ENCODE results near the gene ANO3.

ANO3 gene

DNA sequence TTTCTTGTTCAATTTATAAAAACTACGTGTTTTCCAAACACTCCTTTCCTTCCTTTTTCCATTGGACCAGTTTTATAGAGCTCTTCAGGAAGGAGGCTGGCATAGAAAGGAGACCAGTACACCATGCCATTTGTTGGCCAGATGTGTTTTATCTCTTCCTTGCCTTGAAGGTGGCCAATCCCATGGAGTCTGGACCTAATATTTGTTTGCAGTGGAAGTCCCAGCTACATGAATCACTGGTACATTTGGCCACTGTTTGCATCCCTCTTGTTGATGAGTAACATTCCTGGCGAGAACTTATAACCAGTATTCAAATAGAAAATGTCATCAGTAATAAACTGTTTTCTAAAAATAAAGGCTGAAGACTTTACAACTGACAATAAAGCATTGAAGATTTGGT, 110.2 kb downstream of the ANO3 start:
- H3K27me3 ChIP-seq (ENCODE audit: low read depth, low read length): no peaks in the 10 kb centered on the region
- H4K20me1 ChIP-seq (ENCODE audit: insufficient read depth, low read length): no peaks in the 10 kb centered on the region
- TF ChIP-seq, protein P1, sequence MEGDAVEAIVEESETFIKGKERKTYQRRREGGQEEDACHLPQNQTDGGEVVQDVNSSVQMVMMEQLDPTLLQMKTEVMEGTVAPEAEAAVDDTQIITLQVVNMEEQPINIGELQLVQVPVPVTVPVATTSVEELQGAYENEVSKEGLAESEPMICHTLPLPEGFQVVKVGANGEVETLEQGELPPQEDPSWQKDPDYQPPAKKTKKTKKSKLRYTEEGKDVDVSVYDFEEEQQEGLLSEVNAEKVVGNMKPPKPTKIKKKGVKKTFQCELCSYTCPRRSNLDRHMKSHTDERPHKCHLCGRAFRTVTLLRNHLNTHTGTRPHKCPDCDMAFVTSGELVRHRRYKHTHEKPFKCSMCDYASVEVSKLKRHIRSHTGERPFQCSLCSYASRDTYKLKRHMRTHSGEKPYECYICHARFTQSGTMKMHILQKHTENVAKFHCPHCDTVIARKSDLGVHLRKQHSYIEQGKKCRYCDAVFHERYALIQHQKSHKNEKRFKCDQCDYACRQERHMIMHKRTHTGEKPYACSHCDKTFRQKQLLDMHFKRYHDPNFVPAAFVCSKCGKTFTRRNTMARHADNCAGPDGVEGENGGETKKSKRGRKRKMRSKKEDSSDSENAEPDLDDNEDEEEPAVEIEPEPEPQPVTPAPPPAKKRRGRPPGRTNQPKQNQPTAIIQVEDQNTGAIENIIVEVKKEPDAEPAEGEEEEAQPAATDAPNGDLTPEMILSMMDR (IDR thresholded peaks at IDR 0.05; ENCODE audit: low read depth, low read length): no peak
- TF ChIP-seq EZH2phosphoT487 (IDR thresholded peaks at IDR 0.05; ENCODE audit: low read depth): no peak
- H3K36me3 ChIP-seq (replicated peaks; ENCODE audit: low read depth, low read length): no peaks in the 10 kb centered on the region
- H3K4me2 ChIP-seq (ENCODE audit: low read length): no peak overlapping the region
- H3K9me3 ChIP-seq (ENCODE audit: insufficient read depth, low read length): no peaks in the 10 kb centered on the region
- no peak overlapping the region for H2AFZ ChIP-seq (ENCODE audit: low read depth, low read length)
- no peak overlapping the region for H3K27ac ChIP-seq (ENCODE audit: low read length)
- no peak overlapping the region for H3K9ac ChIP-seq (ENCODE audit: low read length)
- H3K4me1 ChIP-seq (ENCODE audit: low read length): no peaks in the 10 kb centered on the region
- H3K79me2 ChIP-seq (ENCODE audit: low read length): no peaks in the 10 kb centered on the region
- H3K4me3 ChIP-seq (ENCODE audit: low read length): no peak overlapping the region

DNA sequence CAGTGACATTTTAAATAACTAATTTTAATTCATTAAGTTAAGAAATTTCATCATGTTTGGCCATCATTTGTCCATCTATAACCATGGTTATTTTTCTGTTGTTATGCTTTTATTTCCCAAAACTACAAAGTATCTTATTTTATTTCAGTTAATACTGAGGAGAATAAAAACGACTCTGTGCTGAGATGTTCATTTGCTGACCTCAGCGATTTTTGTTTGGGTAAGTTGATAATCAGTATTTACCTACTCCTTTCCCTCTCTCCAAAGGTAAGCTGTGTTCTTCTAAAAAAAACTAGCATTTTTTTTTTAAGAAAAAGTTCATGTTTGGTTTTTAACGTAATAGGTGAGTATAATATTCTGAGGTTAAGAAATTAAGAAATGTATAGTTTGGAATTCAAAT, 111.7 kb downstream of the ANO3 start:
- no peaks in the 10 kb centered on the region for H3K4me1 ChIP-seq (ENCODE audit: low read length)
- H4K20me1 ChIP-seq (ENCODE audit: insufficient read depth, low read length): no peaks in the 10 kb centered on the region
- H3K27ac ChIP-seq (ENCODE audit: low read length): no peak overlapping the region
- no peak overlapping the region for H3K4me3 ChIP-seq (ENCODE audit: low read length)
- H3K9ac ChIP-seq (ENCODE audit: low read length): no peak overlapping the region
- H3K36me3 ChIP-seq (replicated peaks; ENCODE audit: low read depth, low read length): no peaks in the 10 kb centered on the region
- H3K79me2 ChIP-seq (ENCODE audit: low read length): no peaks in the 10 kb centered on the region
- H2AFZ ChIP-seq (ENCODE audit: low read depth, low read length): no peak overlapping the region
- TF ChIP-seq, protein P1 (IDR thresholded peaks at IDR 0.05; ENCODE audit: low read depth, low read length): no peak
- no peak for TF ChIP-seq EZH2phosphoT487 (IDR thresholded peaks at IDR 0.05; ENCODE audit: low read depth)
- H3K9me3 ChIP-seq (ENCODE audit: insufficient read depth, low read length): no peaks in the 10 kb centered on the region
- no peaks in the 10 kb centered on the region for H3K27me3 ChIP-seq (ENCODE audit: low read depth, low read length)
- H3K4me2 ChIP-seq (ENCODE audit: low read length): no peak overlapping the region

DNA sequence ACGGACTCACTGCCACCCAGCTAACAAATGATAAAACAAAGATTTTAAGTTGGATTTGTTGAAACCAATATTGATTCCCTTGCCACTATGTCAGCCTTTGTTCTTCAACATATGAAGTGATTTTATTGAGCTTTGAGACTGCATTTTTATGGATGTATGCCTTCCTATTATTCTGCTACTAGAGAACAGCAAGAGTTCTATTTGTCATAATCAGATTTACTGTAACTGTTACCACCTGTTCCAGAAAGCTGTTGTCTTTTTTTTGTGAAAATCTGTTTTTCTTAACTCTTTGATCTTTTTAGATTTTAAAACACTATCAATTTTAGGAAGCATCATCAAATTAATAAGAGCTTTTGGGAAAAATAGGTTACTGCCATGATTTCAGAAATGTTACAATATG, 125.7 kb downstream of the ANO3 start:
- H3K79me2 ChIP-seq (ENCODE audit: low read length): no peaks in the 10 kb centered on the region
- TF ChIP-seq EZH2phosphoT487 (IDR thresholded peaks at IDR 0.05; ENCODE audit: low read depth): no peak
- TF ChIP-seq, protein P1 (IDR thresholded peaks at IDR 0.05; ENCODE audit: low read depth, low read length): no peak
- H3K9ac ChIP-seq (ENCODE audit: low read length): no peak overlapping the region
- H3K9me3 ChIP-seq (ENCODE audit: insufficient read depth, low read length): no peaks in the 10 kb centered on the region
- no peaks in the 10 kb centered on the region for H4K20me1 ChIP-seq (ENCODE audit: insufficient read depth, low read length)
- no peak overlapping the region for H3K27ac ChIP-seq (ENCODE audit: low read length)
- no peaks in the 10 kb centered on the region for H3K4me1 ChIP-seq (ENCODE audit: low read length)
- no peaks in the 10 kb centered on the region for H3K36me3 ChIP-seq (replicated peaks; ENCODE audit: low read depth, low read length)
- H2AFZ ChIP-seq (ENCODE audit: low read depth, low read length): no peak overlapping the region
- H3K4me2 ChIP-seq (ENCODE audit: low read length): no peak overlapping the region
- H3K4me3 ChIP-seq (ENCODE audit: low read length): no peak overlapping the region
- no peaks in the 10 kb centered on the region for H3K27me3 ChIP-seq (ENCODE audit: low read depth, low read length)

DNA sequence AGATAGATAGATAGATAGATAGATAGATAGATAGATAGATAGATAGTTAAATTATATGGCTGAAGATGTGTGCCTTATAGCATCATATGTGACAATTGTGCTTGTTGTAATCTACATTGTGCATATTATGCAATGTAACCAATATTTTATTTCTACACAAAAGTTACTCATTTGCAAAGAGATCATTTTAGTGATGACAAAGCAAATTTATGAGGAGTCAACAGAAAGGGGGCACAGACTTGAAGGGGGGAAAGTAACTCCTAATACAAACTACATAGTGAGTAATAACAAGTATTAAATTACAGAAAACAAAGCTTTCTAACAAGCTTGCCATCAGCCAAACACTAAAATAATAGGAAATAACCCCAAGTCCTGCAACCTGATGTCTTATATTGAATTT, 133.3 kb downstream of the ANO3 start:
- no peak overlapping the region for H2AFZ ChIP-seq (ENCODE audit: low read depth, low read length)
- no peaks in the 10 kb centered on the region for H4K20me1 ChIP-seq (ENCODE audit: insufficient read depth, low read length)
- no peak overlapping the region for H3K4me2 ChIP-seq (ENCODE audit: low read length)
- H3K9me3 ChIP-seq (ENCODE audit: insufficient read depth, low read length): no peaks in the 10 kb centered on the region
- no peak overlapping the region for H3K4me3 ChIP-seq (ENCODE audit: low read length)
- TF ChIP-seq EZH2phosphoT487 (IDR thresholded peaks at IDR 0.05; ENCODE audit: low read depth): no peak
- TF ChIP-seq, protein P1 (IDR thresholded peaks at IDR 0.05; ENCODE audit: low read depth, low read length): no peak
- no peaks in the 10 kb centered on the region for H3K79me2 ChIP-seq (ENCODE audit: low read length)
- no peaks in the 10 kb centered on the region for H3K36me3 ChIP-seq (replicated peaks; ENCODE audit: low read depth, low read length)
- H3K27ac ChIP-seq (ENCODE audit: low read length): no peak overlapping the region
- no peaks in the 10 kb centered on the region for H3K4me1 ChIP-seq (ENCODE audit: low read length)
- H3K9ac ChIP-seq (ENCODE audit: low read length): no peak overlapping the region
- H3K27me3 ChIP-seq (ENCODE audit: low read depth, low read length): no peaks in the 10 kb centered on the region
